SK-N-SH (cell line): ENCODE data around the gene RASSF1. TPM values are rescaled to one million over a fixed set of nuclear protein-coding genes. Genes with fewer than 3 reads are reported as not detected.

Source experiments
- CTCF ChIA-PET: fragments of 300-600, 350-600 bp; formaldehyde crosslinking; extraction: SDS; loops from one replicate; lab custom pipeline; 2021; lab: Yijun Ruan, JAX
- POLR2A ChIA-PET: fragments of 350-600 bp; sonication (Branson Sonifier 250); formaldehyde crosslinking; extraction: SDS; loops from one replicate; lab custom pipeline; 2020; ENCODE audit warnings: antibody characterized with exemption, inconsistent platforms; lab: Yijun Ruan, JAX
- DNase-seq: peaks from one replicate; pipeline ENCODE4 v3.0.0; 2012
- H2AFZ ChIP-seq: fragments of 200-600 bp; sonication (generic); 2 replicates; pipeline ENCODE4 v1.8.1; 2016; ENCODE audit warnings: antibody characterized with exemption, mild to moderate bottlenecking, low read depth
- H3F3A ChIP-seq: fragments of 200-600 bp; sonication (generic); replicated peaks from 2 replicates; pipeline ENCODE3; 2016; ENCODE audit warnings: antibody characterized with exemption, mild to moderate bottlenecking; ENCODE audit not compliant: insufficient read depth
- H3K27ac ChIP-seq, 2 experiments: fragments of 200-500 bp in 1 of 2; fragments of 200-600 bp in 1 of 2; sonication (Bioruptor generic) in 1 of 2; sonication (generic), shearing (Covaris generic) in 1 of 2; 2 replicates each; pipeline versions ENCODE4 v1.5.1 to v1.6.1; 2014 to 2016; ENCODE audit warnings: low read depth in 2 of 2, inconsistent platforms in 1 of 2, low read length in 1 of 2, mild to moderate bottlenecking in 1 of 2, mixed read lengths in 1 of 2
- H3K27me3 ChIP-seq: fragments of 200-600 bp; sonication (generic), shearing (Covaris generic); 2 replicates; pipeline ENCODE4 v1.6.1; 2016; ENCODE audit warnings: mixed run types; ENCODE audit not compliant: insufficient read depth
- H3K36me3 ChIP-seq, 2 experiments: fragments of 200-500 bp in 1 of 2; fragments of 200-600 bp in 1 of 2; sonication (Bioruptor generic) in 1 of 2; sonication (generic) in 1 of 2; replicated peaks in 1 of 2; 2 replicates each; pipeline versions ENCODE3 to v1.5.1; 2014 to 2016; ENCODE audit warnings: low read length in 1 of 2, mild to moderate bottlenecking in 1 of 2; ENCODE audit not compliant: insufficient read depth in 2 of 2, control insufficient read depth in 1 of 2
- H3K4me1 ChIP-seq, 2 experiments: fragments of 200-500 bp in 1 of 2; fragments of 200-600 bp in 1 of 2; sonication (Bioruptor generic) in 1 of 2; sonication (generic), shearing (Covaris generic) in 1 of 2; 2 replicates each; pipeline versions ENCODE4 v1.5.1 to v1.6.1; 2014 to 2016; ENCODE audit warnings: low read depth in 1 of 2, low read length in 1 of 2, mixed run types in 1 of 2; ENCODE audit not compliant: insufficient read depth in 2 of 2, control insufficient read depth in 1 of 2
- H3K4me2 ChIP-seq: fragments of 200-600 bp; sonication (generic), shearing (Covaris generic); 2 replicates; pipeline ENCODE4 v1.6.1; 2017; ENCODE audit warnings: mixed run types
- H3K4me3 ChIP-seq, 2 experiments: fragments of 200-500 bp in 1 of 2; fragments of 200-600 bp in 1 of 2; sonication (Bioruptor generic) in 1 of 2; sonication (generic), shearing (Covaris generic) in 1 of 2; 2 replicates each; pipeline versions ENCODE4 v1.5.1 to v1.8.1; 2014 to 2016; ENCODE audit warnings: low read depth in 2 of 2, inconsistent platforms in 1 of 2, low read length in 1 of 2, mild to moderate bottlenecking in 1 of 2, mixed read lengths in 1 of 2, moderate library complexity in 1 of 2
- H3K79me2 ChIP-seq: fragments of 200-600 bp; sonication (generic); 2 replicates; pipeline ENCODE4 v1.8.1; 2017; ENCODE audit warnings: mild to moderate bottlenecking; ENCODE audit not compliant: insufficient read depth
- H3K9ac ChIP-seq: fragments of 200-600 bp; sonication (generic); 2 replicates; pipeline ENCODE4 v1.6.1; 2017; ENCODE audit warnings: mixed run types
- H3K9me2 ChIP-seq: fragments of 200-600 bp; sonication (generic); 2 replicates; pipeline ENCODE4 v1.6.1; 2017; ENCODE audit warnings: mixed run types
- H3K9me3 ChIP-seq: fragments of 200-600 bp; sonication (generic); 2 replicates; pipeline ENCODE4 v1.6.1; 2017; ENCODE audit warnings: mixed run types, mild to moderate bottlenecking, moderate library complexity
- H4K20me1 ChIP-seq: fragments of 200-600 bp; sonication (generic); 2 replicates; pipeline ENCODE4 v1.6.1; 2017; ENCODE audit warnings: mild to moderate bottlenecking, mixed run types; ENCODE audit not compliant: insufficient read depth
- FOSL2 ChIP-seq: IDR thresholded peaks from 2 replicates; pipeline ENCODE4 v1.4.0; 2012; ENCODE audit warnings: low read depth, mild to moderate bottlenecking, moderate library complexity, borderline replicate concordance
- FOXJ3 ChIP-seq: sonication (generic); formaldehyde crosslinking; IDR thresholded peaks from 2 replicates; pipeline ENCODE4 v1.5.1; 2020; ENCODE audit warnings: mild to moderate bottlenecking, missing genetic modification reagents
- MAX ChIP-seq: IDR thresholded peaks from 2 replicates; pipeline ENCODE4 v1.4.0; 2012; ENCODE audit warnings: low read depth
- RCOR1 ChIP-seq: fragments of 150-350 bp; IDR thresholded peaks from 2 replicates; pipeline ENCODE4 v1.6.1; 2017; ENCODE audit warnings: antibody characterized with exemption, low read length
- REST ChIP-seq: IDR thresholded peaks from 2 replicates; pipeline ENCODE4 v1.6.1; 2012; ENCODE audit warnings: mild to moderate bottlenecking, low read depth, low read length, moderate library complexity
- RFX5 ChIP-seq: IDR thresholded peaks from 2 replicates; pipeline ENCODE4 v1.6.1; 2012; ENCODE audit warnings: mild to moderate bottlenecking, improper control_type of control experiment, low read length
- RXRA ChIP-seq: IDR thresholded peaks from 2 replicates; pipeline ENCODE4 v1.4.0; 2012; ENCODE audit warnings: low read depth, mild to moderate bottlenecking, borderline replicate concordance
- WGBS: methylation state at CpG from one replicate; pipeline ENCODE4 v1.1.6; 2017; ENCODE audit warnings: low lambda C conversion rate; 5-methylcytosine and 5-hydroxymethylcytosine counted together
- polyA plus RNA-seq, 3 experiments: library from polyadenylated mRNA; depleted of rRNA; stranded (reverse); fragments of >200 nt; gene quantifications; 2 replicates each; pipeline ENCODE4 v1.2.3, GENCODE V29; 2012

Gene RASSF1
- polyA plus RNA-seq, 1 of the 3 experiments (the other 2 are of a cell fraction): 28.1 TPM

GRCh38 chr3:50365842-50366220, 25.2 kb upstream of the RASSF1 start:
- Histone ChIP-seq H4K20me1 (no peaks in the 10 kb centered on the region), H3K79me2 (no peaks in the 10 kb centered on the region), H3K4me2 (no peak overlapping the region), H3K9ac (no peak overlapping the region), H3K27me3 (no peaks in the 10 kb centered on the region), H3K4me1 (peaks cover 0 to 41% of the 10 kb centered on the region in 2 experiments; a peak in 1 of 4 replicates), H3K9me2 (no peaks in the 10 kb centered on the region), H3K27ac (peak overlapping the region in 1 of 2 experiments; percentile 36; a peak in 1 of 4 replicates), H3K36me3 (no peaks in the 10 kb centered on the region), H3F3A (no peaks in the 10 kb centered on the region), H3K4me3 (no peak overlapping the region), H2AFZ (no peak overlapping the region), H3K9me3 (no peaks in the 10 kb centered on the region)
- no peak for DNase-seq
- 34% methylated on average over 4 of the region's 5 CpGs for WGBS
- CTCF ChIA-PET: interaction anchor here (0.8 to 5.8 kb wide), 2 partner anchors 61 to 184 kb away, joined by 5 to 48 read pairs; no protein-coding TSS in a partner anchor
- POLR2A ChIA-PET: no interaction called here
- TF ChIP-seq RFX5 (no peak), FOXJ3 (CRISPR knock-in tag) (no peak), RCOR1 (no peak), FOSL2 (no peak)

- TF ChIP-seq REST: no peak
- TF ChIP-seq MAX: no peak
- no peak for TF ChIP-seq RXRA
- Histone ChIP-seq H3K27ac (peak overlapping the region in 1 of 2 experiments; percentile 36; a peak in 1 of 4 replicates), H3F3A (no peaks in the 10 kb centered on the region), H3K4me1 (peaks cover 0 to 35% of the 10 kb centered on the region in 2 experiments; a peak in 1 of 4 replicates), H3K36me3 (no peaks in the 10 kb centered on the region), H4K20me1 (no peaks in the 10 kb centered on the region), H3K79me2 (no peaks in the 10 kb centered on the region), H3K9me2 (no peaks in the 10 kb centered on the region), H3K27me3 (no peaks in the 10 kb centered on the region), H3K4me2 (no peak overlapping the region), H3K4me3 (no peak overlapping the region), H3K9me3 (no peaks in the 10 kb centered on the region), H2AFZ (no peak overlapping the region), H3K9ac (no peak overlapping the region)
- ChIA-PET POLR2A (no interaction called here), CTCF (interaction anchor here (0.8 kb wide), 1 partner anchor 185 kb away, joined by 5 read pairs; no protein-coding TSS in a partner anchor)
- 72% methylated on average over 22 of the region's 53 CpGs for WGBS
- peak; percentile 90 for DNase-seq
Observed at GRCh38 chr3:50365080-50365841, 24.6 kb upstream of the RASSF1 start.
